ENCODE measurements around the gene TSHZ2. TPM values are rescaled to one million over a fixed set of nuclear protein-coding genes. Genes with fewer than 3 reads are reported as not detected.

TSHZ2 gene
- total RNA-seq, 1 donor from 2014 or later = 0.77 TPM

- no peak for DNase-seq (ENCODE audit: low read depth in 2 of 2)
Observed at GRCh38 chr20:53190225-53190624, 218.1 kb downstream of the TSHZ2 start.

- DNase-seq (ENCODE audit: low read depth in 2 of 2) = no peak
Observed at GRCh38 chr20:53191957-53192356, 219.8 kb downstream of the TSHZ2 start.

- no peak for DNase-seq (ENCODE audit: low read depth in 2 of 2)
Observed at GRCh38 chr20:53194306-53195290, 222.4 kb downstream of the TSHZ2 start.

- DNase-seq (ENCODE audit: low read depth in 2 of 2) = no peak
Observed at GRCh38 chr20:53195876-53196610, 223.9 kb downstream of the TSHZ2 start.

GRCh38 chr20:53201588-53201987, 229.4 kb downstream of the TSHZ2 start:
- no peak for DNase-seq (ENCODE audit: low read depth in 2 of 2)

GRCh38 chr20:53202777-53203176, 230.6 kb downstream of the TSHZ2 start:
- DNase-seq (ENCODE audit: low read depth in 2 of 2) = no peak

GRCh38 chr20:53205046-53205445, 232.9 kb downstream of the TSHZ2 start:
- no peak for DNase-seq (ENCODE audit: low read depth in 2 of 2)

GRCh38 chr20:53208110-53208832, 236.1 kb downstream of the TSHZ2 start:
- no peak for DNase-seq (ENCODE audit: low read depth in 2 of 2)

GRCh38 chr20:53210041-53210440, 237.9 kb downstream of the TSHZ2 start:
- no peak for DNase-seq (ENCODE audit: low read depth in 2 of 2)

- no peak for DNase-seq (ENCODE audit: low read depth in 2 of 2)
Observed at GRCh38 chr20:53210931-53211330, 238.8 kb downstream of the TSHZ2 start.

GRCh38 chr20:53212018-53212417, 239.9 kb downstream of the TSHZ2 start:
- DNase-seq (ENCODE audit: low read depth in 2 of 2) = no peak

GRCh38 chr20:53214392-53214791, 242.2 kb downstream of the TSHZ2 start:
- no peak for DNase-seq (ENCODE audit: low read depth in 2 of 2)

GRCh38 chr20:53215166-53215565, 243.0 kb downstream of the TSHZ2 start:
- DNase-seq (ENCODE audit: low read depth in 2 of 2) = no peak

- no peak for DNase-seq (ENCODE audit: low read depth in 2 of 2)
Observed at GRCh38 chr20:53216478-53216855, 244.3 kb downstream of the TSHZ2 start.

- DNase-seq (ENCODE audit: low read depth in 2 of 2) = peak; percentile 4 to 42
Observed at GRCh38 chr20:53216856-53217576, 244.9 kb downstream of the TSHZ2 start.

- no peak for DNase-seq (ENCODE audit: low read depth in 2 of 2)
Observed at GRCh38 chr20:53220482-53221307, 248.5 kb downstream of the TSHZ2 start.

GRCh38 chr20:53221731-53222130, 249.6 kb downstream of the TSHZ2 start:
- no peak for DNase-seq (ENCODE audit: low read depth in 2 of 2)

GRCh38 chr20:53222416-53222815, 250.3 kb downstream of the TSHZ2 start:
- no peak for DNase-seq (ENCODE audit: low read depth in 2 of 2)

- no peak for DNase-seq (ENCODE audit: low read depth in 2 of 2)
Observed at GRCh38 chr20:53222932-53223331, 250.8 kb downstream of the TSHZ2 start.

- DNase-seq (ENCODE audit: low read depth in 2 of 2) = no peak
Observed at GRCh38 chr20:53223626-53224172, 251.5 kb downstream of the TSHZ2 start.

All from dermis microvascular lymphatic vessel endothelial cell (primary cell).